GM18907 (cell line): ENCODE measurements around the gene CLTB.

Experiments used
- ATAC-seq: cut with Tn5 transposase; IDR thresholded peaks from one replicate; pipeline ENCODE4 v1.9.1; 2021; ENCODE audit warnings: mild to moderate bottlenecking, moderate library complexity; ENCODE audit not compliant: unreplicated experiment

The CLTB gene

GRCh38 chr5:176355400-176356178 is 60.8 kb downstream of the CLTB start:
- no peak for ATAC-seq

GRCh38 chr5:176353533-176353932 is 62.8 kb downstream of the CLTB start:
- ATAC-seq, result no peak

- no peak for ATAC-seq
Measured at GRCh38 chr5:176352116-176352878, 64.0 kb downstream of the CLTB start.

GRCh38 chr5:176350416-176350815 is 65.9 kb downstream of the CLTB start:
- ATAC-seq, result no peak

- no peak for ATAC-seq
Measured at GRCh38 chr5:176342766-176343458, 73.4 kb downstream of the CLTB start.
